K562 (cell line): ENCODE data around the gene LRRC8E. TPM values are rescaled to one million over a fixed set of nuclear protein-coding genes. Genes with fewer than 3 reads are reported as not detected.

ENCODE experiments used
- ATAC-seq: fragments of 200-7000 bp; cut with Tn5 transposase; 3 replicates; pipeline ENCODE4 v1.9.1; 2020; ENCODE audit warnings: moderate library complexity
- BruUV-seq: library from RNA; stranded (reverse); fragments of 400-500 nt; replicated peaks from 2 replicates; lab custom pipeline; 2021; lab: Mats Ljungman, UMichigan
- CTCF ChIA-PET: fragments of 300-600 bp; formaldehyde crosslinking; extraction: SDS; loops from one replicate; lab custom pipeline; 2021; ENCODE audit warnings: low intra/inter-chr PET ratio; lab: Yijun Ruan, JAX
- POLR2A ChIA-PET: fragments of 300-600, 350-650 bp; sonication (Branson Sonifier 250); formaldehyde crosslinking; extraction: SDS; loops from one replicate; lab custom pipeline; 2021; ENCODE audit warnings: antibody characterized with exemption, inconsistent platforms; lab: Yijun Ruan, JAX
- DNase-seq, 4 experiments: peaks; one replicate each; pipeline versions ENCODE4 v3.0.0 to v3.0.0-alpha.2; 2011 to 2018; ENCODE audit warnings: low spot score in 3 of 4, mixed read lengths in 3 of 4; ENCODE audit errors: extremely low read depth in 1 of 4
- FAIRE-seq: peaks from 2 replicates; lab custom pipeline; 2011; peaks lifted over from hg19 to GRCh38; lab: Jason Lieb, UNC
- H2AFZ ChIP-seq: 2 replicates; pipeline ENCODE4 v1.6.0; 2011; ENCODE audit warnings: low read depth, low read length, control low read depth, inconsistent platforms
- H3K27ac ChIP-seq: fragments of 200-600 bp; 3 replicates; pipeline ENCODE4 v1.8.0; 2011; ENCODE audit warnings: low read depth, mild to moderate bottlenecking, control low read depth, inconsistent platforms, low read length, moderate library complexity, mixed read lengths; ENCODE audit errors: extremely low read depth
- H3K27me3 ChIP-seq, 2 experiments: fragments of 300-600 bp in 1 of 2; 2 replicates in 1 of 2; 3 replicates in 1 of 2; pipeline versions ENCODE4 v1.6.0 to v1.8.0; 2011; ENCODE audit warnings: inconsistent platforms in 2 of 2, low read length in 2 of 2, mild to moderate bottlenecking in 1 of 2, mixed read lengths in 1 of 2, moderate library complexity in 1 of 2; ENCODE audit not compliant: control insufficient read depth in 2 of 2, insufficient read depth in 2 of 2
- H3K36me3 ChIP-seq: fragments of 300-600 bp; 3 replicates; pipeline ENCODE4 v1.8.0; 2011; ENCODE audit warnings: mild to moderate bottlenecking, low read length, inconsistent platforms; ENCODE audit not compliant: control insufficient read depth, insufficient read depth
- H3K4me1 ChIP-seq, 2 experiments: fragments of 200-600 bp in 1 of 2; replicated peaks in 1 of 2; 2 replicates in 1 of 2; 3 replicates in 1 of 2; pipeline versions ENCODE4 v1.5.1 to v1.8.0; 2011; ENCODE audit warnings: inconsistent platforms in 2 of 2, low read length in 2 of 2, mild to moderate bottlenecking in 1 of 2, mixed read lengths in 1 of 2, moderate library complexity in 1 of 2; ENCODE audit not compliant: control insufficient read depth in 2 of 2, insufficient read depth in 2 of 2
- H3K4me2 ChIP-seq: 2 replicates; pipeline ENCODE4 v1.6.1; 2011; ENCODE audit warnings: low read length, control low read depth, inconsistent platforms, mixed read lengths; ENCODE audit not compliant: insufficient read depth
- H3K4me3 ChIP-seq: fragments of 200-600 bp; sonication (generic), shearing (Covaris generic); 2 replicates; pipeline ENCODE4 v1.5.1; 2016; ENCODE audit warnings: control low read depth, inconsistent platforms
- H3K79me2 ChIP-seq: fragments of 200-600 bp; 3 replicates; pipeline ENCODE4 v1.8.0; 2011; ENCODE audit warnings: low read length, inconsistent platforms; ENCODE audit not compliant: control insufficient read depth, insufficient read depth
- H3K9ac ChIP-seq, 2 experiments: 2 replicates each; pipeline versions ENCODE4 v1.6.0 to v1.6.1; 2011; ENCODE audit warnings: low read depth in 2 of 2, low read length in 2 of 2, control low read depth in 1 of 2, inconsistent platforms in 1 of 2, mild to moderate bottlenecking in 1 of 2, mixed read lengths in 1 of 2; ENCODE audit not compliant: insufficient read depth in 1 of 2
- H3K9me1 ChIP-seq: one replicate; pipeline ENCODE4 v1.6.0; 2011; ENCODE audit warnings: inconsistent platforms, mild to moderate bottlenecking, low read length, moderate library complexity; ENCODE audit not compliant: control insufficient read depth, insufficient read depth
- H3K9me3 ChIP-seq: replicated peaks from 2 replicates; pipeline ENCODE4 v1.5.1; 2011; ENCODE audit warnings: low read depth, low read length, inconsistent platforms; ENCODE audit not compliant: control insufficient read depth, insufficient read depth
- H4K20me1 ChIP-seq: replicated peaks from 2 replicates; pipeline ENCODE4 v1.6.1; 2011; ENCODE audit warnings: low read length, inconsistent platforms, mixed read lengths; ENCODE audit not compliant: control insufficient read depth, insufficient read depth
- ARID2 ChIP-seq: fragments of 450-650 bp; IDR thresholded peaks from 2 replicates; pipeline ENCODE4 v1.6.1; 2017; ENCODE audit warnings: antibody characterized with exemption, mild to moderate bottlenecking
- BRF1 ChIP-seq: IDR thresholded peaks from 3 replicates; pipeline ENCODE4 v1.6.1; 2011; ENCODE audit warnings: borderline replicate concordance, mild to moderate bottlenecking; ENCODE audit not compliant: insufficient read length; ENCODE audit errors: extremely low read depth
- EP300 ChIP-seq: IDR thresholded peaks from 2 replicates; pipeline ENCODE4 v1.6.1; 2012; ENCODE audit warnings: low read length, improper control_type of control experiment
- ETV1 ChIP-seq: fragments of 450-650 bp; conservative IDR thresholded peaks from 2 replicates; pipeline ENCODE4 v1.6.1; 2016; ENCODE audit warnings: missing genetic modification characterization, control low read depth, low read depth, missing compliant biosample characterization
- GATAD2A ChIP-seq: fragments of 450-650 bp; IDR thresholded peaks from 2 replicates; pipeline ENCODE4 v1.6.1; 2017
- KDM1A ChIP-seq, 2 experiments: fragments of 450-650 bp; IDR thresholded peaks; 2 replicates each; pipeline ENCODE4 v1.6.1; 2016; ENCODE audit warnings: mild to moderate bottlenecking in 2 of 2
- KLF10 ChIP-seq: fragments of 250-450 bp; sonication (Bioruptor Pico); IDR thresholded peaks from 2 replicates; pipeline ENCODE4 v1.6.1; 2021; ENCODE audit warnings: matching md5 sums
- NFIX ChIP-seq: fragments of 250-450 bp; sonication (Bioruptor Pico); IDR thresholded peaks from 2 replicates; pipeline ENCODE4 v1.4.0; 2020; ENCODE audit warnings: low read depth, mild to moderate bottlenecking, moderate library complexity
- NFXL1 ChIP-seq: fragments of 450-650 bp; formaldehyde crosslinking; IDR thresholded peaks from 2 replicates; pipeline ENCODE4 v1.4.0; 2021; ENCODE audit warnings: mild to moderate bottlenecking
- RBM25 ChIP-seq: fragments of 200-400 bp; formaldehyde crosslinking; IDR thresholded peaks from 2 replicates; pipeline ENCODE4 v1.6.1; 2018; ENCODE audit warnings: low read length, low read depth, moderate library complexity; ENCODE audit not compliant: severe bottlenecking
- RNF2 ChIP-seq: sonication (generic); IDR thresholded peaks from 2 replicates; pipeline ENCODE4 v1.6.1; 2016
- SMARCE1 ChIP-seq: fragments of 450-650 bp; IDR thresholded peaks from 2 replicates; pipeline ENCODE4 v1.7.1; 2016; ENCODE audit warnings: mild to moderate bottlenecking
- TARDBP ChIP-seq: fragments of 450-650 bp; IDR thresholded peaks from 2 replicates; pipeline ENCODE4 v1.6.1; 2016
- TEAD4 ChIP-seq, 2 experiments: sonication (generic) in 1 of 2; formaldehyde crosslinking in 1 of 2; IDR thresholded peaks; 2 replicates each; pipeline versions ENCODE4 v1.6.1 to v1.8.0; 2012 to 2022; ENCODE audit warnings: borderline replicate concordance in 1 of 2, inconsistent platforms in 1 of 2, low read length in 1 of 2, mild to moderate bottlenecking in 1 of 2, missing genetic modification reagents in 1 of 2
- ZNF232 ChIP-seq: sonication (generic); formaldehyde crosslinking; IDR thresholded peaks from 2 replicates; pipeline ENCODE4 v1.8.0; 2022; ENCODE audit warnings: mild to moderate bottlenecking, missing genetic modification reagents
- ZNF583 ChIP-seq: fragments of 250-450 bp; sonication (Bioruptor Pico); IDR thresholded peaks from 2 replicates; pipeline ENCODE4 v1.4.0; 2020
- WGBS: fragments of 100-300 bp; shearing (Covaris generic); methylation state at CpG from one replicate; pipeline ENCODE4 v1.1.6; 2016; ENCODE audit warnings: low coverage, mixed read lengths; ENCODE audit not compliant: insufficient coverage; ENCODE audit errors: missing lambda C conversion rate; 5-methylcytosine and 5-hydroxymethylcytosine counted together
- in situ Hi-C: fragments of 300-500 bp; cut with MboI; formaldehyde crosslinking; loops from 4 replicates; pipeline ENCODE4 v1.15.0; 2018; ENCODE audit warnings: inconsistent platforms, mixed read lengths
- intact Hi-C: fragments of 100-400 bp; cut with micrococcal nuclease; formaldehyde crosslinking; loops from 2 replicates; pipeline ENCODE4 v1.14.2; 2022
- polyA plus RNA-seq, 8 experiments: library from polyadenylated mRNA; depleted of rRNA in 4 of 8; stranded (reverse) in 5 of 8; unstranded in 3 of 8; fragments of >200 nt; fragmentation: Nextera tagmentation in 2 of 8; fragmentation: Illumina TruSeq in 1 of 8; extraction: Ambion mirVana in 2 of 8; extraction: Trizol in 1 of 8; gene quantifications; 2 replicates each; pipeline versions ENCODE4 v1.2.1 to v1.2.3, GENCODE V29; 2011 to 2014; ENCODE audit warnings: inconsistent platforms in 1 of 8, missing spikeins in 1 of 8
- total RNA-seq, 7 experiments: library from RNA; depleted of rRNA in 6 of 7; stranded (reverse); fragments of >200 nt in 6 of 7; fragmentation: Illumina TruSeq in 2 of 7; extraction: Trizol in 2 of 7; gene quantifications; 2 replicates each; pipeline versions ENCODE4 v1.2.1 to v1.2.3, GENCODE V29; 2011 to 2021; ENCODE audit warnings: low replicate concordance in 1 of 7
- TF ChIP-seq, protein P1 (sequence below): fragments of 450-650 bp; IDR thresholded peaks from 2 replicates; pipeline ENCODE4 v1.6.1; 2018; ENCODE audit not compliant: partially characterized antibody

Gene LRRC8E
- total and polyA plus RNA-seq, 9 of the 15 experiments (the other 6 are each of a cell fraction or from before 2014, with no cell fraction given) = 0.08 to 5.7 (median 3.5) TPM; not detected in 1

DNA sequence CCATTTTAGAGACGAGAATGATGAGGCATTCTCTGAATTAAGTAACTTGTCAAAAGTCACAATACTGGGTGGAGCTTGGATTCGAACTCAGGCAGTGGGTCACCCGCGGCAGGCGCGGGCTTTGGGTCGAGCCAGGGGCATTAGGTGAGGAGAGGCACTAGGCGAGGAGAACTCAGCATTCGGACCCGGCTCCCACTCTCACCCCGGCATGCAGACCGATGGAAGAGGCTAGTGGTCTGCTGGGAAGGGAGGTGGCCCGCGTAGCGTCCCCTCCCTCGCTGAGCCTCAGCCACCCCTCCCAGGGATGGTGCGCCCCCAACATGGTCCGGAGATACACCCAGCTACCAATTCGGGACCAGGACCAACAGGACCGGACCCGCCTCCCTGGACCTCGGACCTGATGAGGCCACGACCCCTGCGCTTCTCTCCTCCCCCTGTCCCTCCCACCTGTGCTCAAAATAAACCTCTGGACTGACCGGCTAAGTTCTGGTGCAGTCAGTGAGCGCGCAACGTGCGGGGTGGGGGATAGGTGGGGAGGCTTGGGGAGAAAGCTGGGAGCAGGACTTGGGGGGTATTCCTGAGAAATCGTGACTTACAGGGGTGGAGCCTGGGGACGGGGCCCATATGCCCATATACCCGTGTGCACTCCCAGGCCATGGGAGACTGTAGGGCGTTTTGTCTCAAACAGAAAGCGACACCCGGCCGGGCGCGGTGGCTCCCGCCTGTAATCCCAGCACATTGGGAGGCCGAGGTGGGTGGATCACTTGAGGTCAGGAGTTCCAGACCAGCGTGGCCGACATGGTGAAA, 30.5 kb downstream of the LRRC8E start (continued):
- TF ChIP-seq KDM1A (IDR thresholded peaks at IDR 0.05) = peak; percentile 42 to 54; a peak in 2 of 4 replicates
- no peak for TF ChIP-seq NFIX
- no peak for TF ChIP-seq SMARCE1
- no peak for TF ChIP-seq TEAD4 (IDR thresholded peaks at IDR 0.05; ENCODE audit: low read length)
- TF ChIP-seq TEAD4 (CRISPR knock-in tag; IDR thresholded peaks at IDR 0.05; ENCODE audit: borderline replicate concordance) = peak; percentile 17; the same call in 1 of the 2 replicates
- peak; percentile 65 for TF ChIP-seq RBM25
- TF ChIP-seq EP300 = no peak

DNA sequence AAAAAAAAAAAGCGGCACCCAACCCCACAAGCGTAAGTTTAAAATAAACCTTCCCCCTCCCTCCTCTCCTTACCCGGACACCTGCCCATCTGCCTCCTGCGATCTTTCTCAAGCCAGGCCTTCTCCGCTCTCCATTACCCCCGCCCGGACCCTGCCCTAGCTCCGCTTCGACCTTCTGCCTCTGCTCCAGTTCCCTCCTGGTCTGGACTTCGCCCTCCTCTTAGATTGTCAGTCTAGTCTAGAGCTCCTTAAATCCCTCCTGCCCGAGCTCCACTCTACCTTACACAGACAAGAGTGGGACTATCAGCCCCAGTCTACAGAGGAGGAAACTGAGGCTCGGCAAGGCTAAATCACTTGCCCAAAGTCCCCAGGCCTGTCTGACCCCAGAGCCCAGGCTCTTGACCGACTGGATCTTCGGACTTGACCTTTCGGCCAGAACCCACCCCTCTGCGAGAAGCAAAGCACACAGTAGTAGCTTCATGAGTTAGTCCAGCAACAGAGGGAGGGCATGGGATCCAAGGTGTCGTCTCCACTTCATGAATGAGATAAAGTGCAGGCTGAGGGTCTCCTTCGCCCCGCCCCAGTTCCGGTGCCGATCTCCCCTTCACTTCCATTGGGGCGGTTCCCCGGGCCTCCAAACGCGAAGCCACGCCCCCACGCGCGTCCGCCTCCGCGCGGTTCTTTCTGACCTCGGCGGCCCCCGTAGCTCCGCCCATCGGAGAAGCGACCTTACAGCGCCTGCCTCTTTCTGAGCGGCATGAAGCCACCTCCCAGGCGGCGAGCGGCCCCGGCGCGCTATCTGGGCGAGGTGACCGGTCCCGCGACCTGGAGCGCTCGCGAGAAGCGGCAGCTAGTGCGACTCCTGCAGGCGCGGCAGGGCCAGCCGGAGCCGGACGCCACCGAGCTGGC, 31.6 kb downstream of the LRRC8E start, which contains the start of gene SNAPC2:
SNAPC2 (plus strand) TSS at position 729 of the 909 bp plus-strand sequence; CDS start at position 758, 29 bp downstream.
- Histone ChIP-seq H3K4me2 (peak within 1 kb of the TSS; percentile 98), H3K27me3 (no peaks in the 10 kb centered on the region), H3K79me2 (peaks cover 14% of the 10 kb centered on the region), H3K9me3 (no peaks in the 10 kb centered on the region), H3K9ac (peak within 1 kb of the TSS; percentile 80 to 93), H3K36me3 (peaks cover 19% of the 10 kb centered on the region; the same call in 1 of the 3 replicates), H3K4me1 (peaks cover 9 to 73% of the 10 kb centered on the region in 2 experiments), H3K4me3 (peak within 1 kb of the TSS; percentile 81), H2AFZ (peak within 1 kb of the TSS; percentile 90), H4K20me1 (peaks cover 10% of the 10 kb centered on the region; the same call in 1 of the 2 replicates), H3K9me1 (no peaks in the 10 kb centered on the region), H3K27ac (peak within 1 kb of the TSS; percentile 89)
- ChIA-PET POLR2A (interaction anchor here (0.6 to 3.1 kb wide), 14 partner anchors 8 to 647 kb away, joined by 3 to 26 read pairs (median 6); partner anchors contain the start of genes MAP2K7 and TIMM44), CTCF (no interaction called here)
- FAIRE-seq (peak; percentile 91), ATAC-seq (peak; percentile 86), DNase-seq (peak; percentile 81 to 99 (median 85))
- TSS peak; percentile 92 for BruUV-seq
- intact Hi-C loops = loop anchor here (5.0 kb wide), 1 partner anchor 48 kb away; the partner anchor contains the start of gene PRR36
- WGBS = under 1% methylated on average over 58 of the region's 62 CpGs
- in situ Hi-C loops = loop anchor here (5.0 kb wide), 1 partner anchor 68 kb away; no protein-coding TSS in a partner anchor
- TF ChIP-seq BRF1 = no peak
- no peak for TF ChIP-seq ARID2
- no peak for TF ChIP-seq ZNF232 (CRISPR knock-in tag)
- peak; percentile 54; the same call in 1 of the 2 replicates for TF ChIP-seq ETV1 (tag)
- no peak for TF ChIP-seq GATAD2A
- no peak for TF ChIP-seq NFXL1 (CRISPR knock-in tag)
- no peak for TF ChIP-seq KLF10 (CRISPR knock-in tag)
- TF ChIP-seq ZNF583 = no peak
- TF ChIP-seq, protein P1, sequence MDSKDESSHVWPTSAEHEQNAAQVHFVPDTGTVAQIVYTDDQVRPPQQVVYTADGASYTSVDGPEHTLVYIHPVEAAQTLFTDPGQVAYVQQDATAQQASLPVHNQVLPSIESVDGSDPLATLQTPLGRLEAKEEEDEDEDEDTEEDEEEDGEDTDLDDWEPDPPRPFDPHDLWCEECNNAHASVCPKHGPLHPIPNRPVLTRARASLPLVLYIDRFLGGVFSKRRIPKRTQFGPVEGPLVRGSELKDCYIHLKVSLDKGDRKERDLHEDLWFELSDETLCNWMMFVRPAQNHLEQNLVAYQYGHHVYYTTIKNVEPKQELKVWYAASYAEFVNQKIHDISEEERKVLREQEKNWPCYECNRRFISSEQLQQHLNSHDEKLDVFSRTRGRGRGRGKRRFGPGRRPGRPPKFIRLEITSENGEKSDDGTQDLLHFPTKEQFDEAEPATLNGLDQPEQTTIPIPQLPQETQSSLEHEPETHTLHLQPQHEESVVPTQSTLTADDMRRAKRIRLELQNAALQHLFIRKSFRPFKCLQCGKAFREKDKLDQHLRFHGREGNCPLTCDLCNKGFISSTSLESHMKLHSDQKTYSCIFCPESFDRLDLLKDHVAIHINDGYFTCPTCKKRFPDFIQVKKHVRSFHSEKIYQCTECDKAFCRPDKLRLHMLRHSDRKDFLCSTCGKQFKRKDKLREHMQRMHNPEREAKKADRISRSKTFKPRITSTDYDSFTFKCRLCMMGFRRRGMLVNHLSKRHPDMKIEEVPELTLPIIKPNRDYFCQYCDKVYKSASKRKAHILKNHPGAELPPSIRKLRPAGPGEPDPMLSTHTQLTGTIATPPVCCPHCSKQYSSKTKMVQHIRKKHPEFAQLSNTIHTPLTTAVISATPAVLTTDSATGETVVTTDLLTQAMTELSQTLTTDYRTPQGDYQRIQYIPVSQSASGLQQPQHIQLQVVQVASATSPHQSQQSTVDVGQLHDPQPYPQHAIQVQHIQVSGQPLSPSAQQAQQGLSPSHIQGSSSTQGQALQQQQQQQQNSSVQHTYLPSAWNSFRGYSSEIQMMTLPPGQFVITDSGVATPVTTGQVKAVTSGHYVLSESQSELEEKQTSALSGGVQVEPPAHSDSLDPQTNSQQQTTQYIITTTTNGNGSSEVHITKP = peak; percentile 6
- no peak for TF ChIP-seq RNF2
- no peak for TF ChIP-seq TARDBP
